Tibial nerve (tissue), 4 donors: ENCODE data around the gene SHC1. TPM values are rescaled to one million over a fixed set of nuclear protein-coding genes. Genes with fewer than 3 reads are reported as not detected.

Source experiments
- DNase-seq, 2 donors: peaks; one replicate each; pipeline ENCODE4 v3.0.0-alpha.2; 2019; ENCODE audit warnings: low spot score in 2 of 2
- H3K27ac ChIP-seq, 4 donors: fragments of 200-600 bp; sonication (generic) in 3 of 4; one replicate each; pipeline ENCODE4 v1.5.1; 2017 to 2019; ENCODE audit warnings: mild to moderate bottlenecking in 1 of 4
- H3K27me3 ChIP-seq, 2 donors: fragments of 200-600 bp; sonication (generic) in 1 of 2; one replicate each; pipeline versions ENCODE4 v1.5.1 to v1.6.0; 2017 to 2019
- H3K36me3 ChIP-seq, 3 donors: fragments of 200-600 bp; sonication (generic); one replicate each; pipeline ENCODE4 v1.5.1; 2018 to 2019
- H3K4me1 ChIP-seq, 4 donors: fragments of 200-600 bp; sonication (generic) in 3 of 4; one replicate each; pipeline ENCODE4 v1.5.1; 2017 to 2019
- H3K4me3 ChIP-seq, 4 donors: fragments of 200-600 bp; sonication (generic) in 3 of 4; one replicate each; pipeline ENCODE4 v1.5.1; 2017 to 2019; ENCODE audit warnings: mild to moderate bottlenecking in 1 of 4, moderate library complexity in 1 of 4
- H3K9me3 ChIP-seq, 4 donors: fragments of 200-600 bp; sonication (generic) in 3 of 4; one replicate each; pipeline ENCODE4 v1.5.1; 2017 to 2019
- CTCF ChIP-seq, 5 experiments: fragments of 200-600 bp in 3 of 5; fragments of 450-650 bp in 2 of 5; sonication (generic) in 3 of 5; IDR thresholded peaks; one replicate each; pipeline ENCODE4 v1.5.1; 2016 to 2019; ENCODE audit warnings: antibody characterized with exemption in 5 of 5, mild to moderate bottlenecking in 3 of 5, moderate library complexity in 2 of 5
- EP300 ChIP-seq, 2 donors: sonication (generic); formaldehyde crosslinking; IDR thresholded peaks; one replicate each; pipeline ENCODE4 v1.6.1; 2017; ENCODE audit warnings: antibody characterized with exemption in 2 of 2, mild to moderate bottlenecking in 1 of 2
- POLR2A ChIP-seq, 2 donors: fragments of 450-650 bp; IDR thresholded peaks; one replicate each; pipeline ENCODE4 v1.6.1; 2017; ENCODE audit warnings: antibody characterized with exemption in 2 of 2, mild to moderate bottlenecking in 2 of 2, moderate library complexity in 2 of 2
- WGBS, 2 donors: methylation state at CpG; one replicate each; pipeline ENCODE4 v1.1.5; 2018; 5-methylcytosine and 5-hydroxymethylcytosine counted together
- total RNA-seq, 4 donors: library from RNA; depleted of rRNA; stranded (reverse); fragments of >200 nt; gene quantifications; one replicate each; pipeline ENCODE4 v1.1.0, GENCODE V29; 2016

Gene SHC1
- total RNA-seq, 4 donors from 2014 or later, result 82.9 to 168 (median 101) TPM

- WGBS, 2 donors, result 0% methylated on average over 30 of the region's 30 CpGs
- H3K36me3 ChIP-seq, result peaks cover 0 to 5% (median 0%) of the 10 kb centered on the region in 3 donors
Observed at GRCh38 chr1:154974808-154975408, 4.4 kb upstream of the SHC1 start.

DNA sequence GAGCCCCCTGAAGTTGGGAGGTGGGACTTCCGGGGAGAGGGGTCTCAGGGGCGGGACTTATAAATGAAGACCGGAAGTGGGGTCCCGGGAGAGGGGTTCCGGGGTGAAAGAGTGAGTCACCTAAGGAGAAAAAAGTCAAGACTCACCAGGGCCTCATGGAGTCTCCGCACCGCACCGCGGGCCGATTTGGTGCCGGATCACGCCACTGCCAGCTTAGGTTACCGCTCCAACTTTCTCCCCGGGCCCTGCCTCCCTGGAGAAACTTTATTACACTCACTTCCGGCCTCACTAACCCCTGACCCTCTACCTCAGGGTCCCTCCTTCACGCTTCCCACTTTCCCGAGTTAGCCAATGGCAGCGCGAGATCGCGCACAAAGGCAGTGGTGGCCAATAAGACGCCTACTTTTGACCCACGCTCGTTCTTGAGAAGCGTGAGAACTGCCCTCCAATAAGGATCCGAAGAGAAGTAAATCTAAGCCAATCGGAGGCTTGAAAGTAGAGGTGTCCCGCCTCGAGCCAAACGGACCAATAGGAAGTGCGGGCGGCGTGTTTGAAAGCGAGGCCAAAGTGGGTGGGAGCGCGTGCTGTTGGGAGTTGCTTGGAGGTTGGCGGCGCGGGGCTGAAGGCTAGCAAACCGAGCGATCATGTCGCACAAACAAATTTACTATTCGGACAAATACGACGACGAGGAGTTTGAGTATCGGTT lies 3.7 kb upstream of the SHC1 start, which contains the start of gene CKS1B:
Gene CKS1B, plus strand, starts transcription at position 580 of the 706 bp plus-strand sequence. Its CDS starts 65 bp downstream, at position 645.
- Histone ChIP-seq H3K4me3 (peak within 1 kb of the TSS; percentile 60 to 80 (median 70)), H3K9me3 (no peaks in the 10 kb centered on the region), H3K27ac (peak within 1 kb of the TSS; percentile 96 to 100 (median 99)), H3K4me1 (peaks cover 0 to 58% (median 43%) of the 10 kb centered on the region in 4 donors), H3K36me3 (peaks cover 0 to 7% (median 0%) of the 10 kb centered on the region in 3 donors), H3K27me3 (no peaks in the 10 kb centered on the region)
- WGBS, 2 donors, result 1% methylated on average over 47 of the region's 47 CpGs
- DNase-seq, result peak; percentile 97 to 99
- peak; percentile 31 to 92 for TF ChIP-seq EP300 (IDR thresholded peaks at IDR 0.05)
- TF ChIP-seq POLR2A (IDR thresholded peaks at IDR 0.05), result peak in 1 of 2 donors; percentile 79
- peak in 1 of 5 experiments; percentile 26 for TF ChIP-seq CTCF (IDR thresholded peaks at IDR 0.05)

More at GRCh38 chr1:154974808-154975408, 4.4 kb upstream of the SHC1 start:
- H3K4me1 ChIP-seq, result peaks cover 0 to 51% (median 37%) of the 10 kb centered on the region in 4 donors
- H3K4me3 ChIP-seq, result peak overlapping the region; percentile 45 to 80 (median 70)
- no peaks in the 10 kb centered on the region for H3K9me3 ChIP-seq
- H3K27me3 ChIP-seq, result no peaks in the 10 kb centered on the region
- peak overlapping the region; percentile 84 to 100 (median 98) for H3K27ac ChIP-seq
- DNase-seq, result peak; percentile 85 to 89
- TF ChIP-seq POLR2A (IDR thresholded peaks at IDR 0.05) (peak; percentile 35 to 86), EP300 (IDR thresholded peaks at IDR 0.05) (peak in 1 of 2 donors; percentile 87), CTCF (IDR thresholded peaks at IDR 0.05) (peak in 1 of 5 experiments; percentile 33)

DNA sequence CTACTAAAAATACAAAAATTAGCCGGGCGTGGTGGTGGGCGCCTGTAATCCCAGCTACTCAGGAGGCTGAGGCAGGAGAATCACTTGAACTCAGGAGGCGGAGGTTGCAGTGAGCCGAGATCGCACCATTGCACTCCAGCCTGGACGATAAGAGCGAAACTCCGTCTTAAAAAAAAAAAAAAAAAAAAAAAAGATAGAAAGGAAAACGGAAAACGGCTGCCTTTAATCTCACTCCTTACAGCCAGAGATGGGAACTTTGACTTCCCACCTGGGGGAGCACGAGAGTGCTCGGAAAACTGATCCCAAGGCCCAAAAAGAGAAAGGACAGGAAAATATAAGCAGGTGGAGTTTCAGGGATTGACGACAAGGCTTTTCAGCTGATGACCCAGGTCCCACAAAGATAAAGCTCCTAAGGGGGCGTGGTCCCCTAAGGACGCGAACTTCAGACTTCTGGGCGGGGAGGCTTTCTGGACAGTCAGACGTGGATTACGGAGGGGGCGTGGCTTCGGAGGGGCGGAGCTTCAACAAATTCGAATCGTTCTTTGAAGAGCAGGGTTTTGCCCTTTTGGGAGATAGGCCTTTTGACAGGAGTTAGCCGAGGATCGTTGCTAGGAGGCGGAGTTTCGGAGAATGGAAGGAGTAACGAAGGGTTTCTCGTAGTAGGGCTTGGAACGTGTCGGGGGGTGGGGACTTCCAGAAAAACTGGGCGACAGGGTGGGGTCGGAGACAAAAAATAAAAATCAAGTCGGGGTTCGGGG lies 3.0 kb upstream of the SHC1 start:
- H3K9me3 ChIP-seq, result no peaks in the 10 kb centered on the region
- DNase-seq, result peak; percentile 97 to 98
- TF ChIP-seq POLR2A (IDR thresholded peaks at IDR 0.05) (peak in 1 of 2 donors; percentile 34), CTCF (IDR thresholded peaks at IDR 0.05) (peak in 1 of 5 experiments; percentile 28), EP300 (IDR thresholded peaks at IDR 0.05) (peak; percentile 46 to 62)
- H3K36me3 ChIP-seq, result peaks cover 0 to 14% (median 0%) of the 10 kb centered on the region in 3 donors
- WGBS, 2 donors, result 6% methylated on average over 37 of the region's 37 CpGs
- H3K27ac ChIP-seq, result peak overlapping the region; percentile 96 to 100 (median 99)
- peaks cover 0 to 65% (median 46%) of the 10 kb centered on the region in 4 donors for H3K4me1 ChIP-seq
- H3K4me3 ChIP-seq, result peak overlapping the region; percentile 60 to 80 (median 70)
- H3K27me3 ChIP-seq, result no peaks in the 10 kb centered on the region

DNA sequence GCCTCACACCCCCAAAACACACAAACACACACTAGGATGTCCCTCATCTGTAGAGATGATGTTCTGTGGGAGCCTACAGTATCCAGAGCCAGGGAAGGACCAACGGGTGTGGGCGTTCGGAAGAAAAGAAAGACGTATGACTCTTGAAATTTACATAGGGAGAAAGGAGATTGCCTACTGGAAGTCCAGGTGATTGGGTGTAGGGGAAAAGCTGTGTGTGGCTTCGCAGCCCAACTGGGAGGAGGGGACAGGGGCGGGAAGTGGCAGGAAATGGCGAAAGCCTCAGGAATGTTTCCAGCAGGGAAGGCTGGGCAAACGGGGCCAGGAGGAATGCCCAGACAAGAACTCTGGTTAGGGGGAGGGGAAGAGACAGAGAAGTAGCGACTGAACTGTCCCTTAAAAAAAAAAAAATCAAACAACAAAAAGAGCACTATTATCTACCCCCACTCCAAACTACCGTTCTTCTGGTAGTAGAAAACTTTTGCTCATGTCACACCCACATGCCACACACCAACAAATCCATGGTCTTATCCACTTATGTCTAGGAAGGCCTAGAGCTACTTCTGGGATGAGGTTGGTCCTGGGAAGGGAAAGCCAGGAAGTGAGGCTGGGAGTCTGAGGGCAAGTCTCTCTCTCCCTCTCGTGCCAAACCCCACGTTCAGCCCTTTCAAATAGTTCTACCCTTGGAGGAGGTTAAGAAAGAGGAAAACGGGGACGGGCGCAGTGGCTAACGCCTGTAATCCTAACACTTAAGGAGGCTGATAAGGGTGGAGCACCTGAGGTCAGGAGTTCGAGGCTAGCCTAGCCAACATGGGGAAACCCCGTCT lies 2.2 kb upstream of the SHC1 start:
- 24 to 30% methylated on average over 18 of the region's 18 CpGs for WGBS, 2 donors
- TF ChIP-seq CTCF (IDR thresholded peaks at IDR 0.05) (no peak), POLR2A (IDR thresholded peaks at IDR 0.05) (no peak), EP300 (IDR thresholded peaks at IDR 0.05) (peak in 1 of 2 donors; percentile 75)

More for the DNA sequence above, 2.2 kb upstream of the SHC1 start:
- DNase-seq, result peak in 1 of 2 donors; percentile 44
- Histone ChIP-seq H3K27me3 (no peaks in the 10 kb centered on the region), H3K4me1 (peaks cover 0 to 72% (median 47%) of the 10 kb centered on the region in 4 donors), H3K27ac (peak overlapping the region; percentile 96 to 100 (median 99)), H3K9me3 (no peaks in the 10 kb centered on the region), H3K4me3 (peak overlapping the region in 2 of 4 donors; percentile 66 to 75), H3K36me3 (peaks cover 0 to 17% (median 4%) of the 10 kb centered on the region in 3 donors)
